Adipose tissue (tissue), 3 donors: ENCODE measurements around the gene ATP6V1C2. TPM values are rescaled to one million over a fixed set of nuclear protein-coding genes. Genes with fewer than 3 reads are reported as not detected.

Experiments
- H3K27ac ChIP-seq: one replicate; pipeline ENCODE4 v1.5.1; 2013; ENCODE audit warnings: low read depth, low read length
- WGBS, 3 donors: extraction: QIAGEN DNeasy Blood & Tissue Kit; methylation state at CpG; one replicate each; pipeline ENCODE4 v1.1.7; 2013; 5-methylcytosine and 5-hydroxymethylcytosine counted together
- polyA plus RNA-seq, 3 donors: library from polyadenylated mRNA; stranded (reverse); fragments of 200-250 nt; gene quantifications; one replicate each; pipeline ENCODE4 v1.2.3, GENCODE V29; 2013
- donor health status: healthy with polysubstance abuse.
- donor health status: Bipolar disorder and iron deficiency.
- donor health status: healthy.

ATP6V1C2 gene
- polyA plus RNA-seq, 3 donors: 0.79 to 1.7 (median 0.82) TPM

GRCh38 chr2:10818984-10819383 is 97.6 kb downstream of the ATP6V1C2 start:
- no peak overlapping the region for H3K27ac ChIP-seq
- WGBS, 3 donors: 60 to 71% (median 67%) methylated on average over 3 of the region's 3 CpGs

GRCh38 chr2:10819714-10820314 is 98.4 kb downstream of the ATP6V1C2 start:
- 87 to 90% (median 89%) methylated on average over 12 of the region's 12 CpGs for WGBS, 3 donors
- H3K27ac ChIP-seq: no peak overlapping the region

GRCh38 chr2:10820562-10820961 is 99.1 kb downstream of the ATP6V1C2 start:
- H3K27ac ChIP-seq: no peak overlapping the region
- WGBS, 3 donors: 36 to 43% (median 38%) methylated on average over 8 of the region's 8 CpGs

- no peak overlapping the region for H3K27ac ChIP-seq
- 63 to 75% (median 66%) methylated on average over 13 of the region's 13 CpGs for WGBS, 3 donors
Measured at GRCh38 chr2:10820978-10821695, 99.7 kb downstream of the ATP6V1C2 start.

GRCh38 chr2:10824191-10824590 is 102.8 kb downstream of the ATP6V1C2 start:
- H3K27ac ChIP-seq: no peak overlapping the region
- 85 to 91% (median 90%) methylated on average over 4 of the region's 4 CpGs for WGBS, 3 donors

GRCh38 chr2:10826026-10826425 is 104.6 kb downstream of the ATP6V1C2 start:
- H3K27ac ChIP-seq: no peak overlapping the region
- 75 to 85% (median 82%) methylated on average over 8 of the region's 8 CpGs for WGBS, 3 donors

- WGBS, 3 donors: 83 to 87% (median 85%) methylated on average over 8 of the region's 8 CpGs
- H3K27ac ChIP-seq: no peak overlapping the region
Measured at GRCh38 chr2:10826625-10827024, 105.2 kb downstream of the ATP6V1C2 start.

- 69 to 83% (median 72%) methylated on average over 11 of the region's 11 CpGs for WGBS, 3 donors
- H3K27ac ChIP-seq: no peak overlapping the region
Measured at GRCh38 chr2:10828346-10828745, 106.9 kb downstream of the ATP6V1C2 start.

GRCh38 chr2:10829299-10829698 is 107.9 kb downstream of the ATP6V1C2 start:
- 62 to 80% (median 65%) methylated on average over 3 of the region's 3 CpGs for WGBS, 3 donors
- H3K27ac ChIP-seq: no peak overlapping the region

GRCh38 chr2:10830203-10830602 is 108.8 kb downstream of the ATP6V1C2 start:
- no peak overlapping the region for H3K27ac ChIP-seq
- WGBS, 3 donors: 44 to 83% (median 77%) methylated on average over 8 of the region's 8 CpGs

GRCh38 chr2:10830641-10831399 is 109.4 kb downstream of the ATP6V1C2 start:
- 73 to 79% (median 76%) methylated on average over 30 of the region's 30 CpGs for WGBS, 3 donors
- no peak overlapping the region for H3K27ac ChIP-seq

GRCh38 chr2:10831400-10831985 is 110.1 kb downstream of the ATP6V1C2 start:
- no peak overlapping the region for H3K27ac ChIP-seq
- 53 to 68% (median 63%) methylated on average over 16 of the region's 16 CpGs for WGBS, 3 donors

GRCh38 chr2:10832203-10832936 is 110.9 kb downstream of the ATP6V1C2 start:
- no peak overlapping the region for H3K27ac ChIP-seq
- WGBS, 3 donors: 17 to 20% (median 19%) methylated on average over 30 of the region's 30 CpGs

- WGBS, 3 donors: 77 to 83% (median 79%) methylated on average over 10 of the region's 10 CpGs
- no peak overlapping the region for H3K27ac ChIP-seq
Measured at GRCh38 chr2:10833021-10833420, 111.6 kb downstream of the ATP6V1C2 start.

- 73 to 88% (median 74%) methylated on average over 8 of the region's 8 CpGs for WGBS, 3 donors
- H3K27ac ChIP-seq: no peak overlapping the region
Measured at GRCh38 chr2:10834068-10834655, 112.7 kb downstream of the ATP6V1C2 start.
